Measurements from ENCODE around the gene C9orf72. TPM values are rescaled to one million over a fixed set of nuclear protein-coding genes. Genes with fewer than 3 reads are reported as not detected.

Gene C9orf72
- total RNA-seq, 1 donor, result 6.5 TPM

GRCh38 chr9:27499451-27499850 lies 73.8 kb downstream of the C9orf72 start:
- DNase-seq (ENCODE audit: insufficient read length, low spot score, missing footprints), result no peak
- H3K4me2 ChIP-seq (ENCODE audit: insufficient read depth, low read length), result no peak overlapping the region
- no peak overlapping the region for H2AFZ ChIP-seq (ENCODE audit: low read length)

GRCh38 chr9:27497883-27498417 lies 75.3 kb downstream of the C9orf72 start:
- no peaks in the 10 kb centered on the region for H3K79me2 ChIP-seq (ENCODE audit: insufficient read depth, low read length)
- no peaks in the 10 kb centered on the region for H4K20me1 ChIP-seq (ENCODE audit: insufficient read depth, low read length)
- TF ChIP-seq, protein P1, sequence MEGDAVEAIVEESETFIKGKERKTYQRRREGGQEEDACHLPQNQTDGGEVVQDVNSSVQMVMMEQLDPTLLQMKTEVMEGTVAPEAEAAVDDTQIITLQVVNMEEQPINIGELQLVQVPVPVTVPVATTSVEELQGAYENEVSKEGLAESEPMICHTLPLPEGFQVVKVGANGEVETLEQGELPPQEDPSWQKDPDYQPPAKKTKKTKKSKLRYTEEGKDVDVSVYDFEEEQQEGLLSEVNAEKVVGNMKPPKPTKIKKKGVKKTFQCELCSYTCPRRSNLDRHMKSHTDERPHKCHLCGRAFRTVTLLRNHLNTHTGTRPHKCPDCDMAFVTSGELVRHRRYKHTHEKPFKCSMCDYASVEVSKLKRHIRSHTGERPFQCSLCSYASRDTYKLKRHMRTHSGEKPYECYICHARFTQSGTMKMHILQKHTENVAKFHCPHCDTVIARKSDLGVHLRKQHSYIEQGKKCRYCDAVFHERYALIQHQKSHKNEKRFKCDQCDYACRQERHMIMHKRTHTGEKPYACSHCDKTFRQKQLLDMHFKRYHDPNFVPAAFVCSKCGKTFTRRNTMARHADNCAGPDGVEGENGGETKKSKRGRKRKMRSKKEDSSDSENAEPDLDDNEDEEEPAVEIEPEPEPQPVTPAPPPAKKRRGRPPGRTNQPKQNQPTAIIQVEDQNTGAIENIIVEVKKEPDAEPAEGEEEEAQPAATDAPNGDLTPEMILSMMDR (IDR thresholded peaks at IDR 0.05; ENCODE audit: extremely low read depth, low read depth, low read length), result no peak
- no peaks in the 10 kb centered on the region for H3K9me3 ChIP-seq (ENCODE audit: low read depth, low read length)
- H3K4me2 ChIP-seq (ENCODE audit: insufficient read depth, low read length), result no peak overlapping the region
- no peak for DNase-seq (ENCODE audit: insufficient read length, low spot score, missing footprints)
- H3K36me3 ChIP-seq (ENCODE audit: insufficient read depth, low read length), result no peaks in the 10 kb centered on the region
- H3K27me3 ChIP-seq (ENCODE audit: insufficient read depth, low read length), result no peaks in the 10 kb centered on the region
- H2AFZ ChIP-seq (ENCODE audit: low read length), result no peak overlapping the region
- H3K4me1 ChIP-seq (ENCODE audit: insufficient read depth, low read length), result no peaks in the 10 kb centered on the region
- no peak overlapping the region for H3K4me3 ChIP-seq (ENCODE audit: insufficient read depth, low read length)
- no peak overlapping the region for H3K27ac ChIP-seq (ENCODE audit: low read depth, low read length)

More at GRCh38 chr9:27499451-27499850, 73.8 kb downstream of the C9orf72 start:
- no peaks in the 10 kb centered on the region for H3K36me3 ChIP-seq (ENCODE audit: insufficient read depth, low read length)
- no peaks in the 10 kb centered on the region for H3K4me1 ChIP-seq (ENCODE audit: insufficient read depth, low read length)
- H3K79me2 ChIP-seq (ENCODE audit: insufficient read depth, low read length), result no peaks in the 10 kb centered on the region
- no peak overlapping the region for H3K4me3 ChIP-seq (ENCODE audit: insufficient read depth, low read length)
- H3K27me3 ChIP-seq (ENCODE audit: insufficient read depth, low read length), result no peaks in the 10 kb centered on the region
- H3K27ac ChIP-seq (ENCODE audit: low read depth, low read length), result no peak overlapping the region
- TF ChIP-seq, protein P1 (IDR thresholded peaks at IDR 0.05; ENCODE audit: extremely low read depth, low read depth, low read length), result no peak
- H4K20me1 ChIP-seq (ENCODE audit: insufficient read depth, low read length), result no peaks in the 10 kb centered on the region
- H3K9me3 ChIP-seq (ENCODE audit: low read depth, low read length), result no peaks in the 10 kb centered on the region

Other genes with a start within 250 kb of the C9orf72 start
- not detected in 2 replicates for gene IFNK, start 49.2 kb downstream of the C9orf72 start, total RNA-seq
- gene MOB3B, start 43.7 kb downstream of the C9orf72 start, total RNA-seq, result under 0.01 TPM in 2 replicates